SU-DHL-6 (cell line): Measurements from ENCODE around the gene MRPS15.
"Not testable (repeated sequence)": the region's sequence is repeated elsewhere in the genome, so short reads cannot be mapped to it uniquely, and the experiment has no call there.

ENCODE experiments used
- EZH2phosphoT487 ChIP-seq: fragments of 200-600 bp; sonication (generic), shearing (Covaris generic); conservative IDR thresholded peaks from 2 replicates; pipeline ENCODE4 v1.6.1; 2018; ENCODE audit warnings: mild to moderate bottlenecking, antibody characterized with exemption, low read length, moderate library complexity, mixed read lengths
- TF ChIP-seq, protein P1 (sequence below): fragments of 200-600 bp; sonication (generic); IDR thresholded peaks from one replicate; pipeline ENCODE4 v1.5.1; 2017; ENCODE audit warnings: antibody characterized with exemption, mild to moderate bottlenecking, low read length, moderate library complexity; ENCODE audit not compliant: insufficient read depth, poor library complexity, severe bottlenecking

DNA sequence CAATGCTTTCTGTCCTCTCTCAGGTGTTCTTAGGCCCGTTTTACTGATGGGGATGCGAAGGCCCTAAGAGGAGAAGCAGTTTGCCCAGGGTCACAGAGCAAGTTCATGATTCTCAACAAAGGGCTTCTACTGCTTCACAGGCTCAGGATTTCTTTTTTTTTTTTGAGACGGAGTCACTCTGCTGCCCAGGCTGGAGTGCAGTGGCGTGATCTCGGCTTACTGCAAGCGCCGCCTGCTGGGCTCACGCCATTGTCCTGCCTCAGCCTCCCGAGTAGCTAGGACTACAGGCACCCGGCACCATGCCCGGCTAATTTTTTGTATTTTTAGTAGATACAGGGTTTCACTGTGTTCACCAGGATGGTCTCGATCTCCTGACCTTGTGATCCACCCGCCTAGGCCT lies 13.4 kb upstream of the MRPS15 start:
- TF ChIP-seq, protein P1, sequence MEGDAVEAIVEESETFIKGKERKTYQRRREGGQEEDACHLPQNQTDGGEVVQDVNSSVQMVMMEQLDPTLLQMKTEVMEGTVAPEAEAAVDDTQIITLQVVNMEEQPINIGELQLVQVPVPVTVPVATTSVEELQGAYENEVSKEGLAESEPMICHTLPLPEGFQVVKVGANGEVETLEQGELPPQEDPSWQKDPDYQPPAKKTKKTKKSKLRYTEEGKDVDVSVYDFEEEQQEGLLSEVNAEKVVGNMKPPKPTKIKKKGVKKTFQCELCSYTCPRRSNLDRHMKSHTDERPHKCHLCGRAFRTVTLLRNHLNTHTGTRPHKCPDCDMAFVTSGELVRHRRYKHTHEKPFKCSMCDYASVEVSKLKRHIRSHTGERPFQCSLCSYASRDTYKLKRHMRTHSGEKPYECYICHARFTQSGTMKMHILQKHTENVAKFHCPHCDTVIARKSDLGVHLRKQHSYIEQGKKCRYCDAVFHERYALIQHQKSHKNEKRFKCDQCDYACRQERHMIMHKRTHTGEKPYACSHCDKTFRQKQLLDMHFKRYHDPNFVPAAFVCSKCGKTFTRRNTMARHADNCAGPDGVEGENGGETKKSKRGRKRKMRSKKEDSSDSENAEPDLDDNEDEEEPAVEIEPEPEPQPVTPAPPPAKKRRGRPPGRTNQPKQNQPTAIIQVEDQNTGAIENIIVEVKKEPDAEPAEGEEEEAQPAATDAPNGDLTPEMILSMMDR, result not testable (repeated sequence)
- TF ChIP-seq EZH2phosphoT487, result not testable (repeated sequence)
